Cerebellar cortex (tissue), 1 donor: ENCODE data around the gene SDCCAG8.

Source experiments
- DNase-seq: peaks from one replicate; pipeline ENCODE4 v3.0.0-alpha.2; 2015; ENCODE audit warnings: low spot score

The SDCCAG8 gene

GRCh38 chr1:243391355-243391754 lies 135.5 kb downstream of the SDCCAG8 start:
- DNase-seq: no peak

GRCh38 chr1:243393096-243393495 lies 137.3 kb downstream of the SDCCAG8 start:
- DNase-seq: peak; percentile 96

- DNase-seq: no peak
These were observed 138.2 kb downstream of the SDCCAG8 start for GRCh38 chr1:243394066-243394465.

- DNase-seq: peak; percentile 68
These were observed 139.0 kb downstream of the SDCCAG8 start for GRCh38 chr1:243394601-243395464.

GRCh38 chr1:243396424-243396823 lies 140.6 kb downstream of the SDCCAG8 start:
- no peak for DNase-seq

GRCh38 chr1:243396876-243397275 lies 141.0 kb downstream of the SDCCAG8 start:
- peak; percentile 98 for DNase-seq

- DNase-seq: peak; percentile 66
These were observed 141.9 kb downstream of the SDCCAG8 start for GRCh38 chr1:243397613-243398321.

- no peak for DNase-seq
These were observed 143.8 kb downstream of the SDCCAG8 start for GRCh38 chr1:243399561-243400155.

- no peak for DNase-seq
These were observed 147.0 kb downstream of the SDCCAG8 start for GRCh38 chr1:243402868-243403267.

GRCh38 chr1:243406424-243406823 lies 150.6 kb downstream of the SDCCAG8 start:
- DNase-seq: peak; percentile 60

GRCh38 chr1:243407284-243408018 lies 151.6 kb downstream of the SDCCAG8 start:
- DNase-seq: no peak

- DNase-seq: no peak
These were observed 152.6 kb downstream of the SDCCAG8 start for GRCh38 chr1:243408479-243408878.

- DNase-seq: no peak
These were observed 153.4 kb downstream of the SDCCAG8 start for GRCh38 chr1:243409284-243409683.

- DNase-seq: no peak
These were observed 155.6 kb downstream of the SDCCAG8 start for GRCh38 chr1:243411472-243411871.

GRCh38 chr1:243413431-243414151 lies 157.8 kb downstream of the SDCCAG8 start:
- DNase-seq: no peak

GRCh38 chr1:243414152-243414494 lies 158.3 kb downstream of the SDCCAG8 start:
- no peak for DNase-seq

GRCh38 chr1:243415663-243416408 lies 160.0 kb downstream of the SDCCAG8 start:
- DNase-seq: peak; percentile 87

- no peak for DNase-seq
These were observed 160.7 kb downstream of the SDCCAG8 start for GRCh38 chr1:243416495-243416894.

GRCh38 chr1:243420016-243420945 lies 164.4 kb downstream of the SDCCAG8 start:
- peak; percentile 6 for DNase-seq
